SU-DHL-6 (cell line): ENCODE measurements around the gene ATP5F1E.

ENCODE experiments used
- CTCF ChIP-seq: fragments of 200-600 bp; sonication (generic); IDR thresholded peaks from one replicate; pipeline ENCODE4 v1.5.1; 2017; ENCODE audit warnings: antibody characterized with exemption, mild to moderate bottlenecking, low read length, moderate library complexity; ENCODE audit not compliant: insufficient read depth, poor library complexity, severe bottlenecking
- EZH2phosphoT487 ChIP-seq: fragments of 200-600 bp; sonication (generic), shearing (Covaris generic); conservative IDR thresholded peaks from 2 replicates; pipeline ENCODE4 v1.6.1; 2018; ENCODE audit warnings: mild to moderate bottlenecking, antibody characterized with exemption, low read length, moderate library complexity, mixed read lengths

GRCh38 chr20:59019217-59019616 is 12.9 kb downstream of the ATP5F1E start, which contains the start of gene TUBB1:
- TF ChIP-seq CTCF (no peak), EZH2phosphoT487 (no peak)
